ENCODE data around the gene APBB2. TPM values are rescaled to one million over a fixed set of nuclear protein-coding genes. Genes with fewer than 3 reads are reported as not detected.

The APBB2 gene
- total and polyA plus RNA-seq, 10 of the 15 experiments (the other 5 are each of a cell fraction or from before 2014, with no cell fraction given), result 2.7 to 24.6 (median 19.0) TPM

GRCh38 chr4:41058426-41058825, 155.9 kb downstream of the APBB2 start (continued):
- TF ChIP-seq MYC (IDR thresholded peaks at IDR 0.05; ENCODE audit: insufficient read depth, insufficient read length, insufficient replicate concordance, low read length, severe bottlenecking) (no peak), MEF2A (IDR thresholded peaks at IDR 0.05; ENCODE audit: insufficient read depth, low read depth, low read length) (no peak), ASH2L (IDR thresholded peaks at IDR 0.05; ENCODE audit: borderline replicate concordance, low read depth) (no peak), FOXM1 (IDR thresholded peaks at IDR 0.05; ENCODE audit: low read depth, low read length) (no peak)
- TF ChIP-seq, protein P1, sequence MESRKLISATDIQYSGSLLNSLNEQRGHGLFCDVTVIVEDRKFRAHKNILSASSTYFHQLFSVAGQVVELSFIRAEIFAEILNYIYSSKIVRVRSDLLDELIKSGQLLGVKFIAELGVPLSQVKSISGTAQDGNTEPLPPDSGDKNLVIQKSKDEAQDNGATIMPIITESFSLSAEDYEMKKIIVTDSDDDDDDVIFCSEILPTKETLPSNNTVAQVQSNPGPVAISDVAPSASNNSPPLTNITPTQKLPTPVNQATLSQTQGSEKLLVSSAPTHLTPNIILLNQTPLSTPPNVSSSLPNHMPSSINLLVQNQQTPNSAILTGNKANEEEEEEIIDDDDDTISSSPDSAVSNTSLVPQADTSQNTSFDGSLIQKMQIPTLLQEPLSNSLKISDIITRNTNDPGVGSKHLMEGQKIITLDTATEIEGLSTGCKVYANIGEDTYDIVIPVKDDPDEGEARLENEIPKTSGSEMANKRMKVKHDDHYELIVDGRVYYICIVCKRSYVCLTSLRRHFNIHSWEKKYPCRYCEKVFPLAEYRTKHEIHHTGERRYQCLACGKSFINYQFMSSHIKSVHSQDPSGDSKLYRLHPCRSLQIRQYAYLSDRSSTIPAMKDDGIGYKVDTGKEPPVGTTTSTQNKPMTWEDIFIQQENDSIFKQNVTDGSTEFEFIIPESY (IDR thresholded peaks at IDR 0.05), result no peak

DNA sequence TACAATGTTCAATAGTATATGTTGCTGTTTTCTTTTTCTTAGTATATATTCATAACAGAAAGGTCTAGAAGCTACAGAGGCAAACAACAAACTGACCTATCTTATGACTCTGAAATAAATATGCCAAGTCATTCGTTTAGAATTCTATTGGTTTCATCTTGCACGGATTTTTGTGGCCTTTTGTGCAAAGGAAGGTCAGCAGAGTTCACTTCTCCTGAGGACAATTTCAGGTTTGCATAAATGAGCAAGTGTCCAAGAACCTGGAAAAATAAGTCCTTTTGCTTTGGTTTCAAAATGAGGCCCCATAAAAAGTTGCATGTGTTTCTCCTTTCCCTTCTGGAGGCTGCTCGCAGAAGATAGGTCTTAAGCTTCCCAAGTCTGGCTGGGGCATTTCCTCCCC, 156.9 kb downstream of the APBB2 start:
- no peak for ATAC-seq
- POLR2A ChIA-PET, result interaction anchor here (0.5 to 0.6 kb wide), 2 partner anchors 8 to 165 kb away, joined by 3 read pairs; no protein-coding TSS in a partner anchor
- H3K4me3 ChIP-seq, result no peak overlapping the region
- WGBS (ENCODE audit: insufficient coverage, insufficient replicate concordance, low lambda C conversion rate, missing lambda C conversion rate), result 63% methylated on average over 3 of the region's 3 CpGs
- CTCF ChIA-PET, result no interaction called here
- no peaks in the 10 kb centered on the region; the same call in 1 of the 2 replicates for H3K4me1 ChIP-seq (ENCODE audit: control insufficient read depth, insufficient read depth, low read length)
- H3K9me3 ChIP-seq (replicated peaks; ENCODE audit: control insufficient read depth, insufficient read depth, low read length), result no peaks in the 10 kb centered on the region; the same call in 2 of the 3 replicates
- in situ Hi-C loops (cut with MboI), result no loop called here
- RAD21 ChIA-PET (ENCODE audit: unreplicated experiment), result no interaction called here
- no peak overlapping the region for H3K27ac ChIP-seq (ENCODE audit: control insufficient read depth, insufficient read depth)
- no TSS peak for BruUV-seq (replicated peaks)
- no peak for DNase-seq (ENCODE audit: low read depth, low spot score)
- SMC1A ChIA-PET (ENCODE audit: uncharacterized antibody, unreplicated experiment), result interaction anchor here (0.8 kb wide), 1 partner anchor 48 kb away, joined by 3 read pairs; no protein-coding TSS in a partner anchor
- H2AFZ ChIP-seq (ENCODE audit: control insufficient read depth, low read depth, low read length), result no peak overlapping the region
- no peak overlapping the region for H3K4me2 ChIP-seq (ENCODE audit: control insufficient read depth, insufficient read depth)
- H3K27me3 ChIP-seq (replicated peaks in 1 of 2; ENCODE audit: control insufficient read depth in 2 of 2, insufficient read depth in 2 of 2, low read length in 1 of 2), result no peaks in the 10 kb centered on the region
- intact Hi-C loops (cut with micrococcal nuclease; ENCODE audit: unreplicated experiment), result no loop called here
- H3K36me3 ChIP-seq (ENCODE audit: control insufficient read depth in 2 of 2, insufficient read depth in 2 of 2, low read length in 1 of 2), result no peaks in the 10 kb centered on the region
- TF ChIP-seq TCF7 (IDR thresholded peaks at IDR 0.05; ENCODE audit: borderline replicate concordance), result no peak
- no peak for TF ChIP-seq ZSCAN29 (IDR thresholded peaks at IDR 0.05)
- TF ChIP-seq CREM (IDR thresholded peaks at IDR 0.05; ENCODE audit: low read depth), result no peak
- no peak for TF ChIP-seq ZNF207 (IDR thresholded peaks at IDR 0.05; ENCODE audit: borderline replicate concordance)
- TF ChIP-seq PAX8 (IDR thresholded peaks at IDR 0.05), result no peak
- TF ChIP-seq YY1 (IDR thresholded peaks at IDR 0.05; ENCODE audit: low read depth, low read length), result no peak
- no peak for TF ChIP-seq RAD51 (IDR thresholded peaks at IDR 0.05)
- no peak for TF ChIP-seq IKZF1 (conservative IDR thresholded peaks at IDR 0.05)
- no peak for TF ChIP-seq SMC3 (IDR thresholded peaks at IDR 0.05; ENCODE audit: borderline replicate concordance, low read length)
- TF ChIP-seq MXI1 (IDR thresholded peaks at IDR 0.05; ENCODE audit: low read depth, low read length), result no peak
- TF ChIP-seq SREBF2 (IDR thresholded peaks at IDR 0.05; ENCODE audit: low read length), result no peak
- TF ChIP-seq CBX5 (IDR thresholded peaks at IDR 0.05; ENCODE audit: low read depth), result no peak
- no peak for TF ChIP-seq SRF (IDR thresholded peaks at IDR 0.05; ENCODE audit: low read depth in 2 of 2, low read length in 2 of 2)
- TF ChIP-seq, protein P2, sequence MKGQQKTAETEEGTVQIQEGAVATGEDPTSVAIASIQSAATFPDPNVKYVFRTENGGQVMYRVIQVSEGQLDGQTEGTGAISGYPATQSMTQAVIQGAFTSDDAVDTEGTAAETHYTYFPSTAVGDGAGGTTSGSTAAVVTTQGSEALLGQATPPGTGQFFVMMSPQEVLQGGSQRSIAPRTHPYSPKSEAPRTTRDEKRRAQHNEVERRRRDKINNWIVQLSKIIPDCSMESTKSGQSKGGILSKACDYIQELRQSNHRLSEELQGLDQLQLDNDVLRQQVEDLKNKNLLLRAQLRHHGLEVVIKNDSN (IDR thresholded peaks at IDR 0.05; ENCODE audit: borderline replicate concordance, extremely low read length, insufficient read depth, low read depth, low read length), result no peak
- TF ChIP-seq HCFC1 (IDR thresholded peaks at IDR 0.05; ENCODE audit: low read length), result no peak
- TF ChIP-seq RBBP5 (conservative IDR thresholded peaks at IDR 0.05), result no peak
- TF ChIP-seq CEBPB (IDR thresholded peaks at IDR 0.05; ENCODE audit: borderline replicate concordance in 1 of 2, low read depth in 2 of 2, low read length in 2 of 2), result no peak
- TF ChIP-seq NFYA (IDR thresholded peaks at IDR 0.05; ENCODE audit: borderline replicate concordance, low read depth, low read length), result no peak
- no peaks in the 10 kb centered on the region for H3K79me2 ChIP-seq (ENCODE audit: control insufficient read depth, insufficient read depth, low read length)
- FAIRE-seq, result no peak
- no peaks in the 10 kb centered on the region for H4K20me1 ChIP-seq (ENCODE audit: control insufficient read depth, insufficient read depth)
- H3K9ac ChIP-seq (ENCODE audit: control insufficient read depth, insufficient read depth, low read length), result no peak overlapping the region
